ENCODE results near the gene CYLD. TPM values are rescaled to one million over a fixed set of nuclear protein-coding genes. Genes with fewer than 3 reads are reported as not detected.

Gene CYLD
- total RNA-seq, 2 donors from 2014 or later, result 21.5 to 36.3 TPM

GRCh38 chr16:50731989-50732832 is 9.7 kb upstream of the CYLD start:
- intact Hi-C loops (cut with DNase I, micrococcal nuclease), result no loop called here
- ATAC-seq (no peak), DNase-seq (no peak)

DNA sequence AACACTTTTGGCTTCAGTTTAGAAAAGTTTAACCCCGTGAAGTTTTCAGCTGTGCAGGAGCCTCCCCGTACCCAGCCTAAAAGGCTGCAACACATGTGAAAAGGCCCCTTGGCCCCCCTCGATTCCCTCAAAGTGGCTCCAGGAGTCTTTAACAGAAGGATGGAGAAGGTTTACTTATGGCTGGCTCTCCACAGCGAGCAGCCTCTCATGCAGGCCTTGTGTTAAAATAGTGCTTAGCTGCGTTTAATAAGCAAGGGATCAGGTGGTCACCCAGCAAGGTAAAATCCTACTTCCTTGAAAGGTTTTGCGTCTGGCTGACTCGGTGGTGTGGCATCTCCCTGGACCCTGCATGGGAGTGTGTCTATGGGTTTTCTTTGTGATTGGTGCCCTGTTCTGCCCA is 8.4 kb upstream of the CYLD start:
- DNase-seq, result no peak
- intact Hi-C loops (cut with DNase I, micrococcal nuclease), result no loop called here
- ATAC-seq, result no peak

GRCh38 chr16:50735629-50736122 is 6.2 kb upstream of the CYLD start:
- intact Hi-C loops (cut with DNase I, micrococcal nuclease), result no loop called here
- ATAC-seq (no peak), DNase-seq (no peak)

GRCh38 chr16:50736448-50736847 is 5.4 kb upstream of the CYLD start:
- DNase-seq (no peak), ATAC-seq (no peak)
- intact Hi-C loops (cut with DNase I, micrococcal nuclease), result no loop called here

- ATAC-seq, result no peak
- DNase-seq, result no peak
- intact Hi-C loops (cut with DNase I, micrococcal nuclease), result no loop called here
Observed at GRCh38 chr16:50737420-50737959, 4.4 kb upstream of the CYLD start.

GRCh38 chr16:50739031-50739430 is 2.9 kb upstream of the CYLD start:
- intact Hi-C loops (cut with DNase I, micrococcal nuclease), result no loop called here
- no peak for ATAC-seq
- DNase-seq, result no peak

- intact Hi-C loops (cut with DNase I, micrococcal nuclease), result no loop called here
- no peak for ATAC-seq
Observed at GRCh38 chr16:50740736-50741135, 1.1 kb upstream of the CYLD start.

GRCh38 chr16:50741225-50741780 is 583 bp upstream of the CYLD start:
- intact Hi-C loops (cut with DNase I, micrococcal nuclease), result no loop called here
- peak; percentile 3 for ATAC-seq
- peak in 1 of 2 donors; percentile 65 for DNase-seq

More at GRCh38 chr16:50740736-50741135, 1.1 kb upstream of the CYLD start:
- no peak for DNase-seq

DNA sequence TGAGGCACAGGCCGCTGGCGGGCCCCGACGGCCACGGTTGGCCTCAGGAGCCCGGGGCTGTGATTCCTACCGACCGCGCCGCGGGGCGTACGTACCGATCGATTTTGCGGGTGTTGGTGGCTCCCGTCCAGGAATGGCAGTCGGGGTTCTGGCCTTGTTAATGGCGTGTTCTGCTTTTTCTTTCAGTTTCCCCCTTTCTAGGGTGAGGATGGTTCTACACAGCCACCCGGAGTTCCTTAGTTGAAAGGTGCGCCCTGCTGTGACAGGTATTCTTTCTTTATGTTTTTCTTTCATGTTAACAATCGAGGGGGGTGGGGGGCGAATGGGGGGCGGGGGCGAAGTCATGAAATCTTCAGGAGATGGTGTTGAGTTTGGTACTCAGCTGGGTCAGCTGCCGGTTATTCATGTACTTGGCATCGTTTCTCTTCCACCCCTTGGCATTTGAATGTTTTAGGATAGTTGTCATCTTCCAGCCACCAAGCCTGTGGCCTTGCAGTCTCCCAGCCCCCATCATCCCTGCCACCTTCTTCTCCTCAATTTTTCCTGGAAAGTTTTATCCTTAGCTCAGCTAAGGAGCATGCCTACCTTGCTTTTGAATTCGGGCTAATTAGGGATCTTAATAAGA is 802 bp downstream of the CYLD start:
- no peak for ATAC-seq
- intact Hi-C loops (cut with DNase I, micrococcal nuclease), result no loop called here
- DNase-seq, result peak; percentile 34 to 49

DNA sequence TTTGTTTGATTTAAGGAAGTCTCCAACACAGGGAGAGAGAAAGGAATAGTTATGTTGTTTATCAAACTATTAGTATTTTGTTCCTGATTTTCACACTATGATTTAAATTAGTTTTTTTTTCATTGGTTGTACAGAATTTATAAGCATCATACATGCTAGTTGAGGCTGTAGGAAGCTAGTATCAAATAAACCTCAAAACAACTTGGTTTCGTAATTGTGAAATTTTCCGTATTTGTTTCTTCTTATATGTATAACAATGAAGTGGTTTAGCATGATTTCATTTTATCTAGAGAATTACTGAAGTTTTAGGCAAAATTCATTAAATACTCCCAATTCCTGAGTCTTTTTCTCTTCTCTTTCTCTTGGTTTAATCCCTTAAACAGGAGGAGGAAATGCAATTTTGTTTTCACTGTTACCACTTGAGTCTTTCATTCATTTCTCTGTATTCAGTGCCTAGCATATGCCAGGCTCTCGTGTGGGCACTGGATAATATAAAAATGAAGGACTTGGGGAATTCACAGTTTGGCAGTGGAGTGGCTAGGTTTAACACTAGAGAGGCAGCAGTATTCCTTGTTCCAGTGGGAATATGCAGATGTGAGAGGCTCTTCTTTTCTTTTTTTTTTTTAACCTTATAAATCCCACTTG is 1.8 kb downstream of the CYLD start:
- no peak for ATAC-seq
- intact Hi-C loops (cut with DNase I, micrococcal nuclease), result no loop called here
- no peak for DNase-seq

DNA sequence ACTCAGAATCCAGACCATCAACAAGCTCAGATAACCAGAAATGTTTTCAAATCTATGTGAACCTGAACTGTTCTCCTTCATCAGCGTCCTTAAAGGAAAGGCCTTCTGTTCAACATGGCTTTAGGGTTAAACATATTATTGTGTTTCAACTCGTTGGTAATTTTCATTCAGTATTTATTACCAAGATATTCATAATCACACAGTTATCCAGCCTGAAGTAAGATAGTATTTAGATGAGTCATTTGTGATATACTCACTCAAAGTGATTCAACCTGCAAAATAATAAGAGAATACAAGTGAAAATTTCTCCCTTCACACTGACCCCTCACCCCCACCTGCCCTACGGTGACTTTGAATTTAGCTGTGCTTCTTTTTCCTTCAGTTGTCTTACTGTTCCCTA is 3.0 kb downstream of the CYLD start:
- DNase-seq (no peak), ATAC-seq (no peak)
- intact Hi-C loops (cut with DNase I, micrococcal nuclease), result no loop called here

DNA sequence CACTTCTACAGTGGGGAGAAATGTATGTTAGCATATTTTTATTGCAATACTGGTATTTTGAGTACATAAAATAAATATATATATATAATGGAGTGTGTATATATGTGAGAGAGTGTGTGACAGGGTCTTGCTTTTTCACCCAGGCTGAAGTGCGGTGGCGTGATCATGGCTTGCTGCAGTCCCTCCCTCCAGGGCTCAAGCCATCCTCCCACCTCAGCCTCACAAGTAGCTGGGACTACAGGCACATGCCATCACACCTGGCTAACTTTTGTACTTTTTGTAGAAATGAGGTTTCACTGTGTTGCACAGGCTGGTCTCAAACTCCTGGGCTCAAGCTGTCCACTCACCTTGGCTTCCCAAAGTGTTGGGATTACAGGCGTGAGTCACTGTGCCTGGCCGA is 4.1 kb downstream of the CYLD start:
- no peak for ATAC-seq
- intact Hi-C loops (cut with DNase I, micrococcal nuclease), result no loop called here
- no peak for DNase-seq

DNA sequence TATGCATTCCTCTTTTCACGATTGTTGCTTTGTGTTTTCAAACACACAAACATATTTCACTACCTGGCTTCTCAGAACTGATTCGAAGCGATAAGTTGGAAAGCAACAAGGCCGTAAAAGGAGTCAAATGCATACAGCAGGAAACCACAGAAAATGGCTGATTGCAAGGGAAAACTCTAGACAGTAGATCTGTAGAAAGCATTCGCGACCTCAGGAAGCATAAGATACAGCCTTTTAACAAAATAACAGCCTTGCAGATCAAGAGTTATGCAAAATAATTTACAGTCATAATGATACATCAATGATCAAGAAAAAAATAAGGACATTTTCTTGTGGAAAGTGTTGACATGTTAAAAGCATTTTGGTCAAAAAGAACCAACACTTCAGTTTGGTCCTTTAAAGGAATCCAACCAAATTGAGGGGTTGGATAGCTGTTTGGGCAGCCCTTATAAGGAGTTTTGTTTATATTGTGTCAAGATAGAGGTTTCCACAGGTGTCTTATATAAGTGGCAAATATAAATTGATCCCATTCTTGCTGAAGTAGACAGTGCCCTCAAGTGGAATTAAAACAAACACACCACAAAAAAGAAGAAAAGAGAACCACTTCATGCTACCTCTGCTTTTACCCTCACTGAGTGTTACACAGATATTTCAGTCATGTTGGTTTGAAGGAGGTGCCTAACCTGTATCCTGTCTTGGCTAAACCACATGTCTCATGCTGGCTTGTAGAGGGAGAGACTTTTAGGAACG is 5.5 kb downstream of the CYLD start:
- DNase-seq, result no peak
- peak; percentile 48 for ATAC-seq
- intact Hi-C loops (cut with DNase I, micrococcal nuclease), result no loop called here

DNA sequence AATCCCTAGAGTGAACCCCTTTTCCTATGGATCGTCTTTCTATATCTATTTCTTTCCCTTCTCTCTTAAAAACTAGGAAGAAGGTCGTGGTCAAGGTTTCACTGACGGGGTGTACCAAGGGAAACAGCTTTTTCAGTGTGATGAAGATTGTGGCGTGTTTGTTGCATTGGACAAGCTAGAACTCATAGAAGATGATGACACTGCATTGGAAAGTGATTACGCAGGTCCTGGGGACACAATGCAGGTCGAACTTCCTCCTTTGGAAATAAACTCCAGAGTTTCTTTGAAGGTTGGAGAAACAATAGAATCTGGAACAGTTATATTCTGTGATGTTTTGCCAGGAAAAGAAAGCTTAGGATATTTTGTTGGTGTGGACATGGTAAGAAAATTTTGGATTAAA is 9.6 kb downstream of the CYLD start:
- DNase-seq (no peak), ATAC-seq (no peak)
- intact Hi-C loops (cut with DNase I, micrococcal nuclease), result no loop called here

DNA sequence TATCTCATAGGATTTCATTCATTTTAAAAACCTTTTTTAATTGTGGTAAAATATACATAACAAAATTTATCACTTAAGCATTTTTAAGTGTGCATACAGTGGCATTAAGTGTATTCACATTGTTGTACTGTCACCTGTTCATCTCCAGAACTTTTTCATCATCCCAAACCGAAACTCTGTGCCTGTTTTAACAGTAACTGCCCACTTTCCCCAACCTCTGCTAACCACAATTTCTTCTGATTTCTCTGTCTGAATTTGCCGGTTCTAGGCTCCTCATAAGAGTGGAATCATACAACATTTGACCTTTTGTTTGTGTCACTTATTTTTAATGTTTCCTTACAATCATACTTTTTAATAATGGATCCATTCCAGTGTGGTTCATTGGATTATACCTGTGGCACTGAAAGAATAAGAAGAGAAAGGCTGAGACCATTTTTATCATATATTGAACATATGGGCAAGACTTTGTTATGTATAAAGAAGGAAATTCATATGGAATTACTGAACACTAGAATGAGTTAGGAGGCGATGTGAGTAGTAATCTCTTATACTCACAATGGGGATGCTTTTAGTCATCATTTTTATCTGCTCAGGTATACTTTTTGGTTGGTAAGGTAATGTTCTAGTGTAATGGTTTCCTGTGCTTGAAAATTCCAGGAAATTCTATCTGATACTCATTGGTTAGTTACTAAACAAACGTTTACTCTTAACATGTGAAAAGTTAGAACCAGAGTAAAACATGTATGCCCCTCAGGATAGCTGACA is 10.8 kb downstream of the CYLD start:
- intact Hi-C loops (cut with DNase I, micrococcal nuclease), result no loop called here
- no peak for DNase-seq
- ATAC-seq, result no peak

- ATAC-seq (no peak), DNase-seq (no peak)
- intact Hi-C loops (cut with DNase I, micrococcal nuclease), result no loop called here
Observed at GRCh38 chr16:50756473-50756872, 14.6 kb downstream of the CYLD start.

DNA sequence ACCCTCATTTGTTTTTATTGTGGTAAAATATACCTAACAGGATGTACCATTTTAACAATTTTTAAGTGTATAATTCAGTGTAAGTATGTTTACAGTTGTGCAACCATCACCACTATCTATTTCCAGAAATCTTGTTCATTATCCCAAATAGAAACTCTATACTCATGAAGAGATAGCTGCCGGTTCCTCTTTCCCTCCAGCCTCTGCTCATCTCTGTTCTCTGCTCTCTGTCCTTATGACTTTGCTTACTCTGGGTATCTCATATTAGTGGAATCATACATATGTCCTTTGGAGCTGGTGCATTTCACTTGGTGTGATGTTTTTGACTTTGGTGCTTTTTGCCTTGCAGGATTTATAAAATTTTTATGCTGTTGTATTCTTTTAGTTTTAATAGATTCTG is 19.4 kb downstream of the CYLD start:
- ATAC-seq (no peak), DNase-seq (no peak)
- intact Hi-C loops (cut with DNase I, micrococcal nuclease), result no loop called here

DNA sequence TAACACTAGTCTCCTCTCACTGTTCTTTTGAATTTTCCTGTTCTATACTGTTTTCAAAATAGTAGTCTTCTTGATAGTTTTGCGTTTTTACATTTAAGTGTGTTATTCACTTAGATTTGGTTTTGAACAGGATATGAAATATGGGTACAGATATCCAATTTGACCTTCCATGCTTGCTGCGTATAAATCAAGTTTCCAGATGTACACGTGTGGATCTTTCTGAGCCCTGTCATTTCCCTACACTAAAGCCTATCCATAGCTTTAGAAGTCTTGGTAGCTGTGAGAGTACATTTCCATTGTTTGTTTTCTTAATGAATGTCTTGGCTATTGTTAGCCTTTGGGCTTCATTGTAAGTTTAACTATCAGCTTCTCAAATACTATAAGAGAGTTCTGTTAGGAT is 20.4 kb downstream of the CYLD start:
- no peak for ATAC-seq
- intact Hi-C loops (cut with DNase I, micrococcal nuclease), result no loop called here
- no peak for DNase-seq
